WERI-Rb-1 (cell line): ENCODE results near the gene FLYWCH1.
A peak's percentile ranks its signal among the peaks of the same experiment; 100 is the strongest.

Source experiments
- DNase-seq: peaks from one replicate; pipeline ENCODE4 v3.0.0-alpha.2; 2020
- H3K27ac ChIP-seq: fragments of 250-450 bp; sonication (Bioruptor Pico); 2 replicates; pipeline ENCODE4 v1.5.1; 2020; ENCODE audit warnings: mild to moderate bottlenecking, moderate library complexity
- H3K27me3 ChIP-seq: fragments of 250-450 bp; sonication (Bioruptor Pico); 2 replicates; pipeline ENCODE4 v1.5.1; 2021; ENCODE audit warnings: mild to moderate bottlenecking, low read depth, moderate library complexity; ENCODE audit not compliant: insufficient read depth, severe bottlenecking
- H3K36me3 ChIP-seq: fragments of 250-450 bp; sonication (Bioruptor Pico); 2 replicates; pipeline ENCODE4 v1.5.1; 2020; ENCODE audit warnings: mild to moderate bottlenecking, moderate library complexity
- H3K4me3 ChIP-seq: 2 replicates; pipeline ENCODE4 v1.5.1; 2011; ENCODE audit warnings: low read depth, mild to moderate bottlenecking, control low read depth, low read length
- H3K9me3 ChIP-seq: fragments of 250-450 bp; sonication (Bioruptor Pico); 2 replicates; pipeline ENCODE4 v1.5.1; 2021; ENCODE audit warnings: mild to moderate bottlenecking, moderate library complexity; ENCODE audit not compliant: severe bottlenecking
- CTCF ChIP-seq: IDR thresholded peaks from 2 replicates; pipeline ENCODE4 v1.5.1; 2011; ENCODE audit warnings: low read depth, mild to moderate bottlenecking, control low read depth, inconsistent platforms, low read length

FLYWCH1 gene

GRCh38 chr16:2952679-2953078 lies 40.9 kb downstream of the FLYWCH1 start:
- TF ChIP-seq CTCF = no peak
- H3K27ac ChIP-seq = no peak overlapping the region
- H3K9me3 ChIP-seq = no peaks in the 10 kb centered on the region
- no peaks in the 10 kb centered on the region for H3K27me3 ChIP-seq
- DNase-seq = no peak
- no peak overlapping the region for H3K4me3 ChIP-seq
- peaks cover 10% of the 10 kb centered on the region for H3K36me3 ChIP-seq

DNA sequence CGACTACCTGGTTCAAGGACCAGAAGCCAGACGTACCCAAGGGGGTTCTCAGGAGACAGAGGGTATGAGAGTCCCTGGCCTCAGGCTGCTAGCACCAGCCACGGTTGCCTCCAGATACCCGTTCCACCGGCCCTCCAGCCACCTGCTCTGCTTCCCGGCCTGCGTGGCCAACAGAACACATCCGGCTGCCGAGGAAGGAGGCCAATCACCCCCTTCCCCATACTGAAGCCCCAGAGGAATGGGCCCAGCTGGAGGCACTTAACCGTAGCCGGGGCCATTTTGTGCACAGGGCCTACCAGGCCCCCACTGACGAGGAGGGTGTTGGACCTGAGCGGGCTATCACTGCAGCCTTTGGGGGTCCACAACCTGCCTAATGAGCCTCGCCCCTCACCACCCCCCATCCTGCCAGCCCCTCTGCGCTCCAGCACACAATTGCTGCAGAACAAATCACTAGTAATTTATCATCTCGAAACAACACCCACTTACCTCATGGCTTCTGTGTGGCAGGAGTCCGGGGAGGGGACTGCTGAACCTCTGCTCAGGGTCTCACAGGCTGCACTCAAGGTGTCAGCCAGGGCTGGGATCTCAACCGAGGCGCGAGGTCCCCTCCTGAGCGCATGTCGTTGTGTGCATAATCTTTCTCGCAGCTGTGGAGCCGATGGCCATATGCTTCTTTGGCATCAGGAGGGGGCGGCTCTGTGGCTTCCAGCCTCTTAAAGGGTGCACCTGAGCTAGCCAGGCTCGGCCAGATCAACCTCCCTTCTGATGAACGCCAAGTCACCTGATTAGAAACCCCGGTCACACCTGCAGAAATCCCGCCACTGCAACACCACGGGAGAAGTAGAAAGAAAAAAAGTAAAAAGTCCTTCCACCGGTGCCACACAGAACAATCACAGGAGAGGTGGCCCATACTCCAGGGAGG lies 42.2 kb downstream of the FLYWCH1 start:
- no peaks in the 10 kb centered on the region for H3K27me3 ChIP-seq
- peak overlapping the region; percentile 7; the same call in 1 of the 2 replicates for H3K4me3 ChIP-seq
- TF ChIP-seq CTCF = no peak
- H3K9me3 ChIP-seq = no peaks in the 10 kb centered on the region
- H3K27ac ChIP-seq = peak overlapping the region; percentile 86
- peak; percentile 88 for DNase-seq
- peaks cover 4% of the 10 kb centered on the region for H3K36me3 ChIP-seq

DNA sequence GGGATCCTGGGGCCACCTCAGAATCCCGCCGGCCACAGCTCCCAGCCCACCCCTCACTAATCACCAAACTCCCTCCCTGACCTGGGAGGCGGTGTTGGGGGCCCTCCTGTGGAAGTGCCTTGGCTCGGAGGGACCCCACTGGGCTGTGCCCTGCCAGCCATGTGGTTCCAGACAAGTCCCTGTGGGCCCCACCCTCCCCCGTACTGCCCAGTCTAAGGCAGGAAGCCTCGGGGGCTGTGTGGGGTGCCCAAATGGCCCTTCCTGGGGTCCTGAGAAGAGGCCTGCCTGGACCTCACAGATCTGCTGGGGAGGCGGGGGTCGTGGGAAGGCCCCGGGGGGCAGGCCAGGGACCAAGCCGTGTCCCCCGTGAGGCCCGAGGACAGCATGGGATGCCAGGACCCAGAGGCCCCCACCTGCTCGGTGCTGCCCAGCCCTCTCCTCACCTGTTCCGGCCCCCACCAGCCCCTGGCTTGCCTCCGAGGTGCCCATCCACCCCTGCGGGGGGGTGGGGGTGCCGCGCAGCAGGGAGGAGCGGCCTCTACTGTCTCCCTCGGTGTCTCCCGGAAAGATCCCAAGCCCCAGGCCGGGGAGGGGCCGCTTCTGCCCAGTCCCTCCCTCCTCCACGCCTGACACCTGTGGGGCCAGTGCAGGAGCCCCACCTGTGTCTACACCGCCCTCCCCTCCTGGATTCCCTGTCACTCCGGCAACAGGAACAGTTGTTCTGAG lies 43.1 kb downstream of the FLYWCH1 start:
- TF ChIP-seq CTCF = no peak
- DNase-seq = no peak
- Histone ChIP-seq H3K4me3 (no peak overlapping the region), H3K27me3 (no peaks in the 10 kb centered on the region), H3K9me3 (no peaks in the 10 kb centered on the region), H3K36me3 (no peaks in the 10 kb centered on the region), H3K27ac (peak overlapping the region; percentile 86)

DNA sequence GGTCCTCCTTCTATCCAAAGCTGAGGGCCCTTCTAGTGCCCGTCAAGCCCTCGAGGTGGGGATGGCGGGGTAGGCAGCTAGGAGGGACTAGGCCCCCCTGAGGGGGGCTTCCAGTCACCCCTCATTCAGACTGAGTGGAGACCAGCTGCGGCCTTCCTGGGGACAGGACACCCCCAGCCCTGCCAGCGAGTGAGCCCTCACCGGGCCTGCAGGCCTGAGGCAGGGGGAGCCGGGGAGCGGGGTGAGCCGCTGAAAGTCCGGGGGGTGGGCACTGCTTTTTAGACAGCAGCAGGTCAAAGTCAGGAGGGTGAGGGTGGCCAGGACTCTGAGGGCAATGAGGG lies 43.7 kb downstream of the FLYWCH1 start:
- DNase-seq = no peak
- H3K27ac ChIP-seq = peak overlapping the region; percentile 86
- H3K27me3 ChIP-seq = no peaks in the 10 kb centered on the region
- H3K36me3 ChIP-seq = no peaks in the 10 kb centered on the region
- no peak overlapping the region for H3K4me3 ChIP-seq
- no peak for TF ChIP-seq CTCF
- no peaks in the 10 kb centered on the region for H3K9me3 ChIP-seq

GRCh38 chr16:2955779-2956578 lies 44.2 kb downstream of the FLYWCH1 start:
- H3K4me3 ChIP-seq = no peak overlapping the region
- H3K36me3 ChIP-seq = no peaks in the 10 kb centered on the region
- peak overlapping the region; percentile 28; the same call in 1 of the 2 replicates for H3K27ac ChIP-seq
- no peak for TF ChIP-seq CTCF
- no peak for DNase-seq
- H3K9me3 ChIP-seq = no peaks in the 10 kb centered on the region
- H3K27me3 ChIP-seq = no peaks in the 10 kb centered on the region
